Fibroblast of lung (primary cell): ENCODE data around the gene AXL. TPM values are rescaled to one million over a fixed set of nuclear protein-coding genes. Genes with fewer than 3 reads are reported as not detected.
A peak's percentile ranks its signal among the peaks of the same experiment; 100 is the strongest.

ENCODE experiments used
- DNase-seq, 2 donors: peaks; one replicate each; pipeline versions ENCODE4 v3.0.0 to v3.0.0-alpha.2; 2010; ENCODE audit warnings: low read depth in 2 of 2
- H2AFZ ChIP-seq: 2 replicates; pipeline ENCODE4 v1.5.1; 2012; ENCODE audit warnings: low read length, control low read depth, inconsistent platforms
- H3K27ac ChIP-seq: 2 replicates; pipeline ENCODE4 v1.5.1; 2011; ENCODE audit warnings: low read length, control low read depth; ENCODE audit not compliant: insufficient read depth
- H3K27me3 ChIP-seq: 2 replicates; pipeline ENCODE4 v1.5.1; 2011; ENCODE audit warnings: mild to moderate bottlenecking, low read length; ENCODE audit not compliant: control insufficient read depth, insufficient read depth
- H3K36me3 ChIP-seq: 2 replicates; pipeline ENCODE4 v1.5.1; 2011; ENCODE audit warnings: low read length; ENCODE audit not compliant: control insufficient read depth, insufficient read depth
- H3K4me1 ChIP-seq: 2 replicates; pipeline ENCODE4 v1.5.1; 2011; ENCODE audit warnings: low read length; ENCODE audit not compliant: control insufficient read depth, insufficient read depth; ENCODE audit errors: extremely low read depth
- H3K4me2 ChIP-seq: 2 replicates; pipeline ENCODE4 v1.5.1; 2011; ENCODE audit warnings: low read length, control low read depth; ENCODE audit not compliant: insufficient read depth; ENCODE audit errors: extremely low read depth
- H3K4me3 ChIP-seq, 4 experiments: fragments of 200-600 bp in 1 of 4; sonication (generic) in 1 of 4; replicated peaks in 1 of 4; 2 replicates each; pipeline ENCODE4 v1.5.1; 2011 to 2016; ENCODE audit warnings: low read length in 4 of 4, low read depth in 3 of 4, mild to moderate bottlenecking in 3 of 4, control low read depth in 2 of 4, inconsistent platforms in 1 of 4, mixed read lengths in 1 of 4; ENCODE audit not compliant: insufficient read depth in 1 of 4; ENCODE audit errors: control extremely low read depth in 1 of 4
- H3K79me2 ChIP-seq: 2 replicates; pipeline ENCODE4 v1.5.1; 2012; ENCODE audit warnings: mild to moderate bottlenecking, low read length, inconsistent platforms; ENCODE audit not compliant: control insufficient read depth, insufficient read depth
- H3K9ac ChIP-seq: 2 replicates; pipeline ENCODE4 v1.5.1; 2011; ENCODE audit warnings: mild to moderate bottlenecking, low read length, control low read depth; ENCODE audit not compliant: insufficient read depth
- H3K9me3 ChIP-seq: 2 replicates; pipeline ENCODE4 v1.5.1; 2012; ENCODE audit warnings: low read depth, low read length; ENCODE audit not compliant: control insufficient read depth, insufficient read depth
- H4K20me1 ChIP-seq: 2 replicates; pipeline ENCODE4 v1.5.1; 2011; ENCODE audit warnings: low read length; ENCODE audit not compliant: control insufficient read depth, insufficient read depth; ENCODE audit errors: extremely low read depth
- CTCF ChIP-seq, 2 donors: IDR thresholded peaks in 1 of 2; conservative IDR thresholded peaks in 1 of 2; 1 replicate in 1 of 2; 2 replicates in 1 of 2; pipeline ENCODE4 v1.5.1; 2011 to 2012; ENCODE audit warnings: low read length in 2 of 2, control low read depth in 1 of 2, inconsistent platforms in 1 of 2, low read depth in 1 of 2, mild to moderate bottlenecking in 1 of 2
- EZH2 ChIP-seq: IDR thresholded peaks from 2 replicates; pipeline ENCODE4 v1.5.1; 2012; ENCODE audit warnings: low read length, control low read depth, mild to moderate bottlenecking; ENCODE audit errors: missing control alignments
- polyA plus RNA-seq, 2 donors: library from polyadenylated mRNA; depleted of rRNA in 1 of 2; stranded (reverse) in 1 of 2; unstranded in 1 of 2; fragments of >200 nt; gene quantifications; 2 replicates each; pipeline ENCODE4 v1.2.1, GENCODE V29; 2011 to 2012; ENCODE audit warnings: missing spikeins in 1 of 2
- total RNA-seq: library from RNA; depleted of rRNA; stranded (reverse); fragments of >200 nt; gene quantifications from 2 replicates; pipeline ENCODE4 v1.2.1, GENCODE V29; 2014

AXL gene
- total and polyA plus RNA-seq, 2 donors (not counting 1 experiment from before 2014, with no cell fraction given) = 223 to 319 TPM

- no peak for TF ChIP-seq EZH2
- no peak for TF ChIP-seq CTCF (conservative IDR thresholded peaks at IDR 0.05 in 1 of 2, IDR thresholded peaks at IDR 0.05 in 1 of 2; ENCODE audit: low read depth in 1 of 2, low read length in 2 of 2)
These were observed 26.2 kb upstream of the AXL start, which contains the start of gene CYP2S1 for GRCh38 chr19:41192574-41193429. Gene CYP2S1 (plus strand): TSS chr19:41193219. CDS start chr19:41193265, 46 bp downstream.

GRCh38 chr19:41193430-41194156 lies 25.4 kb upstream of the AXL start:
- Histone ChIP-seq H2AFZ (no peak overlapping the region), H3K9me3 (no peaks in the 10 kb centered on the region), H3K36me3 (peaks cover 3% of the 10 kb centered on the region), H4K20me1 (no peaks in the 10 kb centered on the region), H3K9ac (peak overlapping the region; percentile 3), H3K4me1 (peaks cover 3% of the 10 kb centered on the region), H3K27ac (peak overlapping the region; percentile 6), H3K4me3 (peak overlapping the region; percentile 28 to 59 (median 49)), H3K27me3 (no peaks in the 10 kb centered on the region), H3K4me2 (peak overlapping the region; percentile 84), H3K79me2 (peaks cover 3% of the 10 kb centered on the region)
- TF ChIP-seq CTCF (conservative IDR thresholded peaks at IDR 0.05 in 1 of 2, IDR thresholded peaks at IDR 0.05 in 1 of 2; ENCODE audit: low read depth in 1 of 2, low read length in 2 of 2) = no peak
- TF ChIP-seq EZH2 = no peak
- no peak for DNase-seq

More at GRCh38 chr19:41192574-41193429, 26.2 kb upstream of the AXL start, which contains the start of gene CYP2S1:
- Histone ChIP-seq H3K36me3 (peaks cover 2% of the 10 kb centered on the region), H2AFZ (peak within 1 kb of the TSS; percentile 34), H3K4me3 (peak within 1 kb of the TSS; percentile 28 to 59 (median 49)), H3K79me2 (peaks cover 3% of the 10 kb centered on the region), H3K27me3 (no peaks in the 10 kb centered on the region), H3K9ac (peak within 1 kb of the TSS; percentile 3), H3K9me3 (no peaks in the 10 kb centered on the region), H4K20me1 (no peaks in the 10 kb centered on the region), H3K27ac (peak within 1 kb of the TSS; percentile 6), H3K4me1 (peaks cover 3% of the 10 kb centered on the region), H3K4me2 (peak within 1 kb of the TSS; percentile 84)
- peak in 1 of 2 donors; percentile 14 for DNase-seq

DNA sequence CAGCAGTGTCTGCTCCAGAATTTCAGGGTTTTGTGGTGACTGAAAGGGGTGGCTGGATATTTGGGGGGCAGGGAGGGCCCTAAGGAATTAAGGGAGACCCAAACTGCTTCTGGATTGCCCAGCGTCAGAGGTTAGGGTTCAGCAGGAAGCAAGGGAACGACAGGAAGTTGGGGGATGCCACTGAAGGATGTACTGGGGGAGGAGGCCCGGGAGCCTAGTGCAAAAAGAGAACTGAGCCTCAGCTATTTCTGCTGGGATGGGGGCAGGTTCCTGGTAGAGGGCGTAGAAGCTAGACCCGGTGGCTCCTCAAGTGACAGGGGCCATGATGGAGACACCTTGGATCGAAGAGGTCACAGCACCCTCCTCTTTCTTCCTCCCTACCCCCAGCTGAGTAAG lies 24.9 kb upstream of the AXL start:
- TF ChIP-seq CTCF (conservative IDR thresholded peaks at IDR 0.05 in 1 of 2, IDR thresholded peaks at IDR 0.05 in 1 of 2; ENCODE audit: low read depth in 1 of 2, low read length in 2 of 2) (no peak), EZH2 (no peak)
- H3K9ac ChIP-seq = no peak overlapping the region
- peaks cover 6% of the 10 kb centered on the region for H3K36me3 ChIP-seq
- H3K4me1 ChIP-seq = peaks cover 3% of the 10 kb centered on the region
- H3K9me3 ChIP-seq = no peaks in the 10 kb centered on the region
- H3K27me3 ChIP-seq = no peaks in the 10 kb centered on the region
- H4K20me1 ChIP-seq = no peaks in the 10 kb centered on the region
- H2AFZ ChIP-seq = no peak overlapping the region
- peak overlapping the region; percentile 84 for H3K4me2 ChIP-seq
- no peak for DNase-seq
- H3K79me2 ChIP-seq = peaks cover 3% of the 10 kb centered on the region
- H3K4me3 ChIP-seq = peak overlapping the region in 2 of 4 experiments; percentile 46 to 59
- H3K27ac ChIP-seq = no peak overlapping the region
